Mesodermal cell (in vitro differentiated cells): ENCODE data around the gene DHX16.
"Not testable (repeated sequence)": the region's sequence is repeated elsewhere in the genome, so short reads cannot be mapped to it uniquely, and the experiment has no call there.

Experiments
- H3K27ac ChIP-seq: 2 replicates; pipeline ENCODE4 v1.7.0; 2013; ENCODE audit warnings: mild to moderate bottlenecking, low read depth, low read length, moderate library complexity; ENCODE audit not compliant: severe bottlenecking
- H3K36me3 ChIP-seq: 2 replicates; pipeline ENCODE4 v1.7.1; 2013; ENCODE audit warnings: mild to moderate bottlenecking, low read length, moderate library complexity; ENCODE audit not compliant: control insufficient read depth, insufficient read depth
- H3K4me1 ChIP-seq: one replicate; pipeline ENCODE4 v1.7.1; 2013; ENCODE audit warnings: mild to moderate bottlenecking, low read length; ENCODE audit not compliant: insufficient read depth, control insufficient read depth, poor library complexity, severe bottlenecking
- H3K4me3 ChIP-seq: 2 replicates; pipeline ENCODE4 v1.7.0; 2013; ENCODE audit warnings: low read length, control low read depth, mild to moderate bottlenecking; ENCODE audit not compliant: insufficient read depth, poor library complexity, severe bottlenecking; ENCODE audit errors: extremely low read depth
- H3K9me3 ChIP-seq: 2 replicates; pipeline ENCODE4 v1.7.1; 2013; ENCODE audit warnings: mild to moderate bottlenecking, low read length, moderate library complexity; ENCODE audit not compliant: control insufficient read depth
- WGBS, 2 experiments: methylation state at CpG; one replicate each; pipeline ENCODE4 v1.1.5; 2013; ENCODE audit warnings: missing lambda C conversion rate in 2 of 2; ENCODE audit not compliant: insufficient coverage in 2 of 2; 5-methylcytosine and 5-hydroxymethylcytosine counted together

DHX16 gene

DNA sequence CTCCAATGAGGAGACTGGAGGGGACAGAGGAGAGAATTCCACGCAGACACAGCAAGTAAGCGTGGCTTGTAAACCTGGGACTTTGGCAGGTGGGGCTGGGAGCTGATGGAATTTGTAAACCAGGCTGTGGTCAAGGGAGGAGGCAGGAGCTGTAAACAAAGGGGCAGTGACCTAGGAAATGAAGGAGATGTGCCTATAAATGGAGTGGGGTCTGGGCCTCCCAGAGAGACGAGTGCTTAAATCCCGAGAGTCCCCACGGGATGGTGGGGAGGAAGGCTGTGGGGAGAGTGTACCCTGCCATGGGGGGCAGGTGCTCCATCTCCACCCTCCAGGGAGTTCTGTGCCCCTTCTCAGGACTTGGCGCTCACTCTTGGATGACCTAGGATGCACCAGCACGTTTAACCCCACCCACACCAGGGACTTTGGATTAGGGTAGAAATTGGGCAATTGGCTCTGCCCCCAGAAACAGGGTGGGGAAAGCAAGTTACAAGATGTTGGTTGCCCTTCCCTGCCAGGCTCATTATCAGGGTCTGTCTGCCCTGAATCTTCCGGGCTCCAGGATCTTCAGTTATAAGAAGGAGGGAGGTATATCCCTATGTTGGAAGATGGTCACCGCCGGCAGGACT lies 4.0 kb upstream of the DHX16 start:
- no peaks in the 10 kb centered on the region for H3K9me3 ChIP-seq
- 97% methylated on average over 5 of the region's 10 CpGs for WGBS, 2 experiments
- H3K36me3 ChIP-seq, result peaks cover 61% of the 10 kb centered on the region
- H3K4me3 ChIP-seq, result no peak overlapping the region
- peaks cover 18% of the 10 kb centered on the region for H3K4me1 ChIP-seq
- H3K27ac ChIP-seq, result no peak overlapping the region

DNA sequence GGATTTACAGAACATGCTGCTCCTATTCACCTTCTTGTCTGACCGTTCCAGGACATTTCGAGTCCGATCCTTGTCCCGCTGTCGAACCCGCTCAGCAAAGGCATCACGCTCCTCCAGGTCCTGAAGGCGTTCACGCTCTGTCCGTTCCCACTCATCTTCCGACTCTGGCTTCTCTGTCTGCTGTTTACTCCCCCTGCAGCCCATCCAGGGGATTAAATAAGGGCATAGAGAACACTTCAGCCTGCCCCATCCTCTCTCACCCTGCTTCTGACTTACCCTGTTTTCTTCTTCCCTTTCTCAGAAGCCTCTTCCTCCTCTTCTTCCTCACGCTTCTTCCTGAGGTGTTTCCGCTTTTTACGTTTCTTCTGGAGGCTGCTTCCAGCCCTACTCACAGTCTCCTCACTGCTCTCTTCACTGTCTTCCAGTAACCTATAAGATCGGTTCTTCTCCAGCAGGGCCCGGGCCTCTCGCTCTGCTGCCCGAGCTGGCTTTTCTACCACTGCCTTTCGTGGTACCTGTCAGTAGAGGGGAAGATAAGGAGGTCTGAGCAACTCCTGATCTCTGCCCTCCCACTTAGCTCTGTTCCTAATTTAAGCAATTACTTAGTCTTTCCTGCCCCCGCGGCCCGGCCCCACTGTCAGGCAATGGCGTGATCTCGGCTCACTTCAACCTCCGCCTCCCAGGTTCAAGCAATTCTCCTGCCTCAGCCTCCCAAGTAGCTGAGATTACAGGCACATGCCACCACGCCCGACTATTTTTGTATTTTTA lies 1.9 kb downstream of the DHX16 start:
- H3K27ac ChIP-seq, result no peak overlapping the region
- no peaks in the 10 kb centered on the region for H3K9me3 ChIP-seq
- WGBS, 2 experiments, result 92 to 95% methylated on average over 20 to 21 of the region's 27 CpGs
- H3K36me3 ChIP-seq, result peaks cover 47% of the 10 kb centered on the region
- H3K4me3 ChIP-seq, result no peak overlapping the region
- H3K4me1 ChIP-seq, result peaks cover 9% of the 10 kb centered on the region

DNA sequence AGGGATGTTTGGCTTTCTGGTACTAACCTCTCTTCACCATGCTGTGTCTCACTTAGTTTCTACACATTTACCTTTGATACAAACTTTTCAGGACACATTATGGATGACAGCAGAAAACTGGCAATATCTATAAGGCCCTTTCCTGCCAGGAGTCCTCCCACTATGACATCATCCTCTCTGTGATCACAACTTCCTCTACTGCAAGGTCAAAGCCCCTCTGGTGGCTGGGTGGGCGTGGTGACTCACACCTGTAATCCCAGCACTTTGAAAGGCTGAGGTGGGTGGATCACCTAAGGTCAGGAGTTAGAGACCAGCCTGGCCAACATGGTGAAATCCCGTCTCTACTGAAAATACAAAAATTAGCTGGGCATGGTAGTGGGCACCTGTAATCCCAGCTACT lies 6.5 kb downstream of the DHX16 start:
- not testable (repeated sequence) for H3K9me3 ChIP-seq, H3K4me3 ChIP-seq, H3K27ac ChIP-seq, H3K4me1 ChIP-seq
- WGBS, 2 experiments, result 89 to 92% methylated on average over 1 to 2 of the region's 2 CpGs
- H3K36me3 ChIP-seq, result peaks cover 85% of the 10 kb centered on the region

DNA sequence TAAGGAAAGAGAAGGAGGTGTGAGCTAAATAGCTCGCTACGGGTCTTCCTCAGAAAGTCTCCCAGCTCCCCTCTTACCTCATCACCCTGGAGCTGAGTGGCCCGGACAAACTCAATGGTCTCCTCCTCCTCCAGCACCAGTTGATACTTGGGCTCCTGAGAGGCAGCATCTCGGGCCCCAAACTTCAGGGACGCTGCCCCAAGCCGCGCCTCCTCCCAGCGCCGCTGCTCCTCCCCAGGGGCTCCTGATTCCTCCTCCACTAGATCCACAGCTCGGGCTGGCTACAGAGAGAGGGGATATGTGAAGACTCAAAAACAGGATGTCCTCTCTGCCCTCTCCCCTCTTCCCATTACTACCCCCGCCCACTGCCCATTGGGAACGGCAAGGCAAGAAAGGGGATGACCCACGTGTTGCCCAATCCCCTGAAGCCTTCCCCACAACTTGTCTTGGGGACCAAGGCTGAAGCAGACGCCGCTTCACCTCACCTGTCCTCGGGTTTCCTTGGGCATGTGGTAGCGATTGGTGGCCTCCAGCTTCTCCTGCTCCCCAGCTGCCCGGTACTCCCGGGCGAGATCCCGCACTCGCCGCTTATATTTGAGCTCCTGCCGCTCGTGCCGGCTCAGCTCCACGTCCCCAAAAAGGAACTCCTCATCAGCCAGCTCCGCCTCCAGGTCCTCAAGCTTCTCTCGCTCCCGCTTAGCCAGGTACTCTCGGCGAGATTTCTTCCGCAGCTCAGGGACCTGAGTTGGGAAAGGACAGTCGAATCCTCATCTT lies 7.6 kb downstream of the DHX16 start:
- WGBS, 2 experiments, result 92 to 93% methylated on average over 18 to 32 of the region's 34 CpGs
- Histone ChIP-seq H3K36me3 (peaks cover 84% of the 10 kb centered on the region), H3K4me1 (no peaks in the 10 kb centered on the region), H3K9me3 (no peaks in the 10 kb centered on the region), H3K27ac (no peak overlapping the region), H3K4me3 (no peak overlapping the region)

DNA sequence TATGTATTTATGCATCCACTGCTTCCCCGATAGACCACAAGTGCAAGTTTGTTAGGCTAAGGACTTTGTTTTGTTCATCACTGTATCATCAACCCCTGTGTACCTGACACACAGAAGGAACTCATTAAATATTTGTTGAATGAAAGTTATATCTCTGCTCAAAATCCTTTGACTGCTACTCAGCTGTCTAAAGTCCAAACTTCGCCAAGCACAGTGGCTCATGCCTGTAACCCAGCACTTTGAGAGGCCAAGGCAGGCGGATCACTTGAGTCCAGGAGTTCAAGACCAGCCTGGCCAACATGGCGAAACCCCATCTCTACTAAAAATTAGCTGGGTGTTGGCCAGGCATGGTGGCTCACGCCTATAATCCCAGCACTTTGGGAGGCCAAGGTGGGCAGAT lies 14.9 kb downstream of the DHX16 start:
- 76 to 93% methylated on average over 3 to 4 of the region's 5 CpGs for WGBS, 2 experiments
- H3K9me3 ChIP-seq, H3K4me1 ChIP-seq, H3K4me3 ChIP-seq, H3K27ac ChIP-seq: not testable (repeated sequence)
- H3K36me3 ChIP-seq, result peaks cover 83% of the 10 kb centered on the region

DNA sequence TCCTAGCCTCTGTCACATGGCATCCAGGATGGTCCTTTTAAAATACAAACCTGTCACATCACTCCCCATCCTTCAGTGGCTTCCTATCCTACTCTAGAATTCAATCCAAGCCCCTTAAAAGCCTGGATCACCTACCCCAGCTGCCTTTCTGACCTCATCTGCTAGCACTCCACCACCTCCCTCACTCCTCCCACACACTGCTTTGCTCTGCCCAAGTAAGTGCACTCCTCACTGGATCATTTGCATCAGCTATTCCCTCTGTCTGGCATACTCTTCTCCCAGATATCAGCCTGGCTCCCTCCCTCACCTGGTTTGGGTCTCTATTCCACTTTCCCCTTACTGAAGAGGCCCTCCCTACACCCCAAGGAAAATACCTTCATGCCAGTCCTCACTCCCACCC lies 15.4 kb downstream of the DHX16 start:
- Histone ChIP-seq H3K36me3 (peaks cover 83% of the 10 kb centered on the region), H3K9me3 (no peaks in the 10 kb centered on the region), H3K27ac (no peak overlapping the region), H3K4me1 (no peaks in the 10 kb centered on the region), H3K4me3 (no peak overlapping the region)

DNA sequence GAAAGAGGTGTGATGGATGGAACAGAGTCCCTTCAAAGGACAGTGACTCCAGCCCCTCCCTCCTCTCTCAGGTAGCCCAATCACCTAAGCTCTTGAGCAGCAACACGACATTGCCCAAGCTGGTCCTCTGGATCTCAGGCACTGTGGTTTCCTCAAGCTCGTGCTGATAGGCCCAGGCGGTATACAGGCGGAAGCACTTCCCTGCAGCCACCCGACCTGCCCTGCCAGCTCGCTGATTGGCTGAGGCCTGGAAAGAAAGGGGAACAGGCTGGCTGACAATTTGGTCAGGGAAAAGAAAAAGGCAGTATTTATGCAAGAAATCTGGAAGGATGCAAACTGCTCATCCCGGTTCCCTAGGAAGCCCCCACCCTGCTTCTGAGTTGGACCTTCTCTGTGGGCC lies 16.3 kb downstream of the DHX16 start:
- Histone ChIP-seq H3K9me3 (no peaks in the 10 kb centered on the region), H3K27ac (no peak overlapping the region), H3K36me3 (peaks cover 83% of the 10 kb centered on the region), H3K4me3 (no peak overlapping the region), H3K4me1 (no peaks in the 10 kb centered on the region)
- WGBS, 2 experiments, result 96 to 100% methylated on average over 6 to 7 of the region's 7 CpGs

DNA sequence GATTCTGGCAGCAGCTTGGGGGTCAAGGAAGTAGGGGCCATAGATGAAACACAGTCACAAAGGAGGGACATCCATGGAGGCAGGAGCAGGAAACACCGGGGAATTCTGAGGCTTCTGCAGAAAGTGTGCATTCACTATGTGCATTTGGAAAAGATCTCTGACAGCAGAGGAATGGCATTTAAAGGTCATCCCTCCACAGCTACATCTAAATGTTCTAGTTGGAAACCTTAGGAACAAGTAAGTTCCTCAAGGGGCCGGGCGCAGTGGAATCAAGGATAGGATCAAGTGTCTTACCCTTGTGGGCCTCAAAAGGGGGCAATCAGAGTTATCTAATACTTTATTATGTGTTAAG lies 17.1 kb downstream of the DHX16 start:
- peaks cover 91% of the 10 kb centered on the region for H3K36me3 ChIP-seq
- WGBS, 2 experiments, result 100% methylated on average over 2 to 3 of the region's 3 CpGs
- H3K9me3 ChIP-seq, result no peaks in the 10 kb centered on the region
- H3K4me1 ChIP-seq, result no peaks in the 10 kb centered on the region
- no peak overlapping the region for H3K27ac ChIP-seq
- H3K4me3 ChIP-seq, result no peak overlapping the region

DNA sequence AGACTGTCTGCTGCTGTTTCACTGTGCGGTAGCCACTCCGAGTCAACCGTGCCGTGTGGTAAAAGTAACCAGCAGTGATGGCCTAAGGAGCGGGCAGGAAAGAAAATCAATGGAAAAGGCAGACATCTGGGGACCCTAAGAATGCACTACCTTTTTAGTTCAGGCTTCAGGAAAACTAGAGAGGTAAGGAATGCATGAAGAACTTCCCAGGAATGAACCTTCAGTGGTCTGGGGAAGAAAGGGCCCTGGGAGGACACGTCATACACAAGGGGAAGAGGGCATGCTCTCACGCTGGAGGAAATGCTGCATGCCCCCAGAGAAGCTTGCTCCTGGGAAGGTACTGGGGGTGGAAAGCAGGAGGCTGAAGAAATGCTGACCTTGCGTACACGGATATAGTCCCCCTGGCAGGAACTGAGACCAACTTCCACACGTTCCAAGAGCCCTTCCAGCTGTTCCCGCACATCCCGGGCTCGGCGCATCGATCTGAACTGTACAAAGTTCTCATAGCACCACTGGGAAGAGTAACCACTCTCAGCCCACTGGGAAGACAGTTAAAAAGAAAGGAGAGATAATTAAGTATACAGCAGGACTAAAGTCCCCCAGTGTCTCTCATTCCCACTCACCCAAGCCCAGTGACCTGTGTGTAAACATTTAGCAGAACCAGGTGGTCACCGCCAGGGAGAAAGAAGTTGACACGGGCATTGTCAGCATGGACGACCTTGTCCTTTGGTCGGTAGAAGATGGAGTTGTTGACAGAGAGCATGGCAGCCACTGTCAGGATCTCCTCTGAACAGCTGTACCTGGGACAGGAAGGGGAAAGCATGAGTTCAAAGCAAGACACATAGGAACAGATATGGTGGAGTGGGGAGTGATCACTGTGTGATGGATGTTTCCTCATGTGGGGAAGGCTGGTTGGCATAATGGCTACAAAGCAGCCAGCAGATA lies 17.7 kb downstream of the DHX16 start:
- H3K4me1 ChIP-seq, result no peaks in the 10 kb centered on the region
- H3K36me3 ChIP-seq, result peaks cover 87% of the 10 kb centered on the region
- H3K9me3 ChIP-seq, result no peaks in the 10 kb centered on the region
- H3K27ac ChIP-seq, result no peak overlapping the region
- H3K4me3 ChIP-seq, result no peak overlapping the region
- WGBS, 2 experiments, result 93 to 95% methylated on average over 17 to 18 of the region's 19 CpGs

DNA sequence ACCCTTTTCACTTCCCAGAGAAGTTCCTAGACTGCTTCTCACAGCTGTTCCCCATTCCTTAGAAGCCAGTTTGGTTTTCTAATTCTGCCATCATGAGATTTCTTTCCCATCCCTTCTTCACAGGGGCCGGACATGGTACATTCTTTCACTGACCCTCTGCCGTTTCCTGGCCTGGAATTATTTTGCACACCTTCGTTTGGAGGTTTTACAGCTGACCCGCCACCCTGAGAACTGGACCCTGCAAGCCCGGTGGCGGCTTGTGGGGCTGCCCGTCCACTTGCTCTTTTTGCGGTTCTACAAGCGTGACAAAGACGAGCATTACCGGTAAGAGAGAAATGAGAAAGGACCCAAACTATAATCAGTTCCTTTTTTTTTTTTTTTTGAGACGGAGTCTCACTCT lies 21.7 kb downstream of the DHX16 start:
- WGBS, 2 experiments, result 92 to 96% methylated on average over 10 to 11 of the region's 12 CpGs
- Histone ChIP-seq H3K4me1 (no peaks in the 10 kb centered on the region), H3K36me3 (peaks cover 56% of the 10 kb centered on the region), H3K27ac (no peak overlapping the region), H3K4me3 (no peak overlapping the region), H3K9me3 (no peaks in the 10 kb centered on the region)
